MM.1S (cell line): ENCODE data around the gene XPNPEP1.

Source experiments
- DNase-seq: peaks from one replicate; pipeline ENCODE4 v3.0.0-alpha.2; 2015
- H2AFZ ChIP-seq: fragments of 300-600 bp; sonication (generic); 2 replicates; pipeline ENCODE4 v1.6.0; 2016; ENCODE audit warnings: antibody characterized with exemption, low read length
- H3F3A ChIP-seq: fragments of 300-600 bp; sonication (generic); 2 replicates; pipeline ENCODE4 v1.6.1; 2016; ENCODE audit warnings: mild to moderate bottlenecking, antibody characterized with exemption, low read length, moderate library complexity, mixed read lengths; ENCODE audit not compliant: insufficient read depth
- H3K27ac ChIP-seq: fragments of 300-600 bp; sonication (generic); 2 replicates; pipeline ENCODE4 v1.5.1; 2016; ENCODE audit warnings: mild to moderate bottlenecking, low read length
- H3K27me3 ChIP-seq: fragments of 300-600 bp; sonication (generic); replicated peaks from 2 replicates; pipeline ENCODE4 v1.6.0; 2016; ENCODE audit warnings: low read length; ENCODE audit not compliant: insufficient read depth
- H3K36me3 ChIP-seq: fragments of 300-600 bp; sonication (generic); replicated peaks from 2 replicates; pipeline ENCODE4 v1.6.1; 2016; ENCODE audit warnings: mild to moderate bottlenecking, low read length, mixed read lengths; ENCODE audit not compliant: insufficient read depth
- H3K4me1 ChIP-seq: fragments of 300-600 bp; sonication (generic); 2 replicates; pipeline ENCODE4 v1.6.1; 2016; ENCODE audit warnings: low read length, mixed read lengths
- H3K4me2 ChIP-seq: fragments of 300-600 bp; sonication (generic); 2 replicates; pipeline ENCODE4 v1.6.0; 2016; ENCODE audit warnings: low read depth, low read length
- H3K4me3 ChIP-seq: fragments of 300-600 bp; sonication (generic); 2 replicates; pipeline ENCODE4 v1.5.1; 2016; ENCODE audit warnings: low read length, mixed read lengths
- H3K79me2 ChIP-seq: fragments of 300-600 bp; sonication (generic); 2 replicates; pipeline ENCODE4 v1.6.1; 2016; ENCODE audit warnings: mixed run types, low read length, mixed read lengths
- H3K9ac ChIP-seq: fragments of 300-600 bp; sonication (generic); 2 replicates; pipeline ENCODE4 v1.6.1; 2016; ENCODE audit warnings: low read length, mixed read lengths
- H3K9me2 ChIP-seq: fragments of 300-600 bp; sonication (generic); replicated peaks from 2 replicates; pipeline ENCODE4 v1.6.1; 2016; ENCODE audit warnings: mild to moderate bottlenecking, low read length, mixed read lengths; ENCODE audit not compliant: insufficient read depth
- H3K9me3 ChIP-seq: fragments of 300-600 bp; sonication (generic); replicated peaks from 2 replicates; pipeline ENCODE4 v1.6.1; 2016; ENCODE audit warnings: mild to moderate bottlenecking, low read length, mixed read lengths; ENCODE audit not compliant: insufficient read depth
- H4K20me1 ChIP-seq: fragments of 300-600 bp; sonication (generic); 2 replicates; pipeline ENCODE4 v1.6.1; 2016; ENCODE audit warnings: mild to moderate bottlenecking, low read length, moderate library complexity, mixed read lengths; ENCODE audit not compliant: insufficient read depth
- CTCF ChIP-seq: fragments of 300-600 bp; sonication (generic); IDR thresholded peaks from 2 replicates; pipeline ENCODE4 v1.5.1; 2016; ENCODE audit warnings: antibody characterized with exemption, low read length, mixed read lengths
- EZH2 ChIP-seq: fragments of 300-600 bp; sonication (generic); optimal IDR thresholded peaks from 2 replicates; pipeline ENCODE3; 2017; ENCODE audit warnings: low read depth, mild to moderate bottlenecking, antibody characterized with exemption, low read length, mixed read lengths
- EZH2phosphoT487 ChIP-seq: fragments of 300-600 bp; sonication (generic); IDR thresholded peaks from 2 replicates; pipeline ENCODE4 v1.6.1; 2018; ENCODE audit warnings: antibody characterized with exemption, low read length

Gene XPNPEP1

GRCh38 chr10:109947111-109947920 is 24.0 kb upstream of the XPNPEP1 start:
- no peak for DNase-seq
- no peaks in the 10 kb centered on the region for H4K20me1 ChIP-seq
- no peak overlapping the region for H3K4me2 ChIP-seq
- H3K4me3 ChIP-seq, result no peak overlapping the region
- H3K79me2 ChIP-seq, result no peaks in the 10 kb centered on the region
- no peaks in the 10 kb centered on the region for H3K9me3 ChIP-seq
- TF ChIP-seq CTCF (no peak), EZH2 (no peak), EZH2phosphoT487 (no peak)
- H3K4me1 ChIP-seq, result no peaks in the 10 kb centered on the region
- no peak overlapping the region for H2AFZ ChIP-seq
- no peaks in the 10 kb centered on the region for H3K36me3 ChIP-seq
- no peak overlapping the region for H3K27ac ChIP-seq
- H3K27me3 ChIP-seq, result no peaks in the 10 kb centered on the region
- H3K9me2 ChIP-seq, result no peaks in the 10 kb centered on the region
- H3K9ac ChIP-seq, result no peak overlapping the region
- H3F3A ChIP-seq, result no peaks in the 10 kb centered on the region

DNA sequence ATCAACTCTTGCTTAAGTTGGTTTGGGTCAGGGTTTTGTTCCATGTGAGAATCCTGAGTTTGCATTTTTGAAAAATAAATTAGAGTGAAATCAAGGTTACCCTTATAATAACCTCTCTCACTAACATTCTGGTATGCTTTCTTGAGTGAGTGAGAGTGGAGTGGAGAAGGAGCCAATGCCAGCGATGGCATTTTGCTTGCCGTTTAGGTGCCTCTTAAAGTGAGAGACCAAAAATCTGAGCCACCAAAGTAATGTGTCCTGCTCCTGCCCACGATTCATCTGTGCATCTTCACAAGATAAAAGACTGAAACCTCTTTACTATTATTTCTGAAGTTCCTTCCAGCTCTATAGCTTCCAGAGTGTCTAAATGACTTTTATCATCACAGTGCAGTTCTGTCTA is 23.4 kb upstream of the XPNPEP1 start:
- Histone ChIP-seq H3K9ac (no peak overlapping the region), H3F3A (no peaks in the 10 kb centered on the region), H3K4me1 (no peaks in the 10 kb centered on the region), H3K9me3 (no peaks in the 10 kb centered on the region), H3K4me3 (no peak overlapping the region), H3K36me3 (no peaks in the 10 kb centered on the region), H3K9me2 (no peaks in the 10 kb centered on the region), H3K4me2 (no peak overlapping the region), H2AFZ (no peak overlapping the region), H4K20me1 (no peaks in the 10 kb centered on the region), H3K27ac (no peak overlapping the region), H3K27me3 (no peaks in the 10 kb centered on the region), H3K79me2 (no peaks in the 10 kb centered on the region)
- no peak for TF ChIP-seq EZH2phosphoT487
- TF ChIP-seq CTCF, result no peak
- TF ChIP-seq EZH2, result no peak
- DNase-seq, result no peak

- H3F3A ChIP-seq, result no peaks in the 10 kb centered on the region
- no peak overlapping the region for H3K4me3 ChIP-seq
- TF ChIP-seq EZH2 (no peak), EZH2phosphoT487 (no peak), CTCF (no peak)
- H3K9me2 ChIP-seq, result no peaks in the 10 kb centered on the region
- H3K27ac ChIP-seq, result no peak overlapping the region
- H4K20me1 ChIP-seq, result no peaks in the 10 kb centered on the region
- no peaks in the 10 kb centered on the region for H3K79me2 ChIP-seq
- no peak overlapping the region for H2AFZ ChIP-seq
- no peaks in the 10 kb centered on the region for H3K9me3 ChIP-seq
- H3K4me2 ChIP-seq, result no peak overlapping the region
- H3K36me3 ChIP-seq, result no peaks in the 10 kb centered on the region
- no peaks in the 10 kb centered on the region for H3K27me3 ChIP-seq
- DNase-seq, result no peak
- no peak overlapping the region for H3K9ac ChIP-seq
- no peaks in the 10 kb centered on the region for H3K4me1 ChIP-seq
Measured at GRCh38 chr10:109945473-109946177, 22.3 kb upstream of the XPNPEP1 start.
